Measurements from ENCODE around the gene CCR5. TPM values are rescaled to one million over a fixed set of nuclear protein-coding genes. Genes with fewer than 3 reads are reported as not detected.
"Not testable (repeated sequence)": the region's sequence is repeated elsewhere in the genome, so short reads cannot be mapped to it uniquely, and the experiment has no call there.

CCR5 gene
- 2.2 TPM for total RNA-seq (ENCODE audit: insufficient read depth, low replicate concordance)

DNA sequence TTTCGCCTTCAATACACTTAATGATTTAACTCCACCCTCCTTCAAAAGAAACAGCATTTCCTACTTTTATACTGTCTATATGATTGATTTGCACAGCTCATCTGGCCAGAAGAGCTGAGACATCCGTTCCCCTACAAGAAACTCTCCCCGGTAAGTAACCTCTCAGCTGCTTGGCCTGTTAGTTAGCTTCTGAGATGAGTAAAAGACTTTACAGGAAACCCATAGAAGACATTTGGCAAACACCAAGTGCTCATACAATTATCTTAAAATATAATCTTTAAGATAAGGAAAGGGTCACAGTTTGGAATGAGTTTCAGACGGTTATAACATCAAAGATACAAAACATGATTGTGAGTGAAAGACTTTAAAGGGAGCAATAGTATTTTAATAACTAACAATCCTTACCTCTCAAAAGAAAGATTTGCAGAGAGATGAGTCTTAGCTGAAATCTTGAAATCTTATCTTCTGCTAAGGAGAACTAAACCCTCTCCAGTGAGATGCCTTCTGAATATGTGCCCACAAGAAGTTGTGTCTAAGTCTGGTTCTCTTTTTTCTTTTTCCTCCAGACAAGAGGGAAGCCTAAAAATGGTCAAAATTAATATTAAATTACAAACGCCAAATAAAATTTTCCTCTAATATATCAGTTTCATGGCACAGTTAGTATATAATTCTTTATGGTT lies at the start of gene CCR5:
Gene CCR5 (plus strand): TSS at position 108 of the 680 bp plus-strand sequence. CDS start 1,957 bp downstream, outside the sequence.
- DNase-seq (ENCODE audit: low spot score), result peak; percentile 82

DNA sequence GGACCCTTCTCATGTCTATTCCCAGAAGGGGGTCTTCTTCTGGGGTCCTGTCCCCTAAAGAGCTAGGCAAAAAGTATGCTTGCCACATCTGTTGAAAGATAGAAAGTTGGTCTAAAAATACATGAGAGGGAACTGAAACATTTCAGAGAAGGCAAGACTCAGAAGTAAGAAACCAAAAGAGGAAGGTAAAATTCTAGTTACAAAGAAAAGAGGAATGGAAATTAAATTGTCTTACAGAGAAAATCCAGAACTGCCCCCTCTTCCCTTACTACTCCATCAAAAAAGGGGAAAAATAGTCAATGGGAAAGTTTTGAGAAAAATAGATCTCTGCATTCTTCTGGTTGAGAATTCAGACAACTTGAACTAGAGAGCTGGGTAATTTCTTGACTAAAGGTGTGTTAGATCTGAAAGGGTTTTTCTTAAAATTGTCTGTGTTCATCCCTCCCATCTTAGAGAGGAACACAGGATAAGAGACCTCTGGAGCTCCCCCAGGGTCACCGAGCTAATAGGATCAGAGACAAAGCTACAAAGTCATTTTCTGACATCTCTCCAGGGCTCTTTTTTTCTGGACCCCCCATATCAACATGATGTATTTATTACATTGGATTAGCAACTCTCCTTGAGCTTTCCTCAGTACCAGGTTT lies 49.2 kb upstream of the CCR5 start:
- peak; percentile 13 for DNase-seq (ENCODE audit: low spot score)

GRCh38 chr3:46324036-46324435 lies 46.7 kb upstream of the CCR5 start:
- DNase-seq (ENCODE audit: low spot score), result no peak

DNA sequence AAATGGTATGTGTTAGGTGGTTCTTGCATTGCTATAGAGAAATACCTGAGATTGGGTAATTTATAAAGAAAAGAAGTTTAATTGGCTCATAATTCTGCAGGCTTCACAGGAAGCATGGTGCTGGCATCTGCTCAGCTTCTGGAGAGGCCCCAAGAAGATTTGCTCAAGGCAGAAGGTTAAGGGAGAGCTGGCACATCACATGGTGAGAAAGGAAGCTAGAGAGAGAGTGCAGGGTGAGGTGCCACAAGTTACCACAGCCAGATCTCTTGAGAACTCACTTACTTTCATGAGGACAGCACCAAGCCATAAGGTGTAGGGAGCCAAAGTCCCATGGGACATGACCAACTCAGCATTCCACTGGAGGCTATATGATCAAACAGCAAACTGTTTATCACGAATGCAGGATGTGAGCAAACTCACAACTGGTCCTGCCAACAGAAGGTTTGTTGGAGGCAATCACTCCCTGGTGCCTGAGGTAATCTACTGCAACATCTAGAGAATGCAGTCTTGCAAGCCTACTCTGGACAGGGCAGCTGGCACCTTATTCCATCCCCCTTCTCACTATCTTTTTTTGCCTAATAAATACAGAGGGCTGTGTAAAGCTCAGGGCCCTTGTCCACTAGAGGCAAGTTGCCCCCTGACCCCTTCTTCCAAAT lies 45.0 kb upstream of the CCR5 start:
- no peak for DNase-seq (ENCODE audit: low spot score)

GRCh38 chr3:46330676-46331075 lies 40.1 kb upstream of the CCR5 start:
- not testable (repeated sequence) for DNase-seq (ENCODE audit: low spot score)

DNA sequence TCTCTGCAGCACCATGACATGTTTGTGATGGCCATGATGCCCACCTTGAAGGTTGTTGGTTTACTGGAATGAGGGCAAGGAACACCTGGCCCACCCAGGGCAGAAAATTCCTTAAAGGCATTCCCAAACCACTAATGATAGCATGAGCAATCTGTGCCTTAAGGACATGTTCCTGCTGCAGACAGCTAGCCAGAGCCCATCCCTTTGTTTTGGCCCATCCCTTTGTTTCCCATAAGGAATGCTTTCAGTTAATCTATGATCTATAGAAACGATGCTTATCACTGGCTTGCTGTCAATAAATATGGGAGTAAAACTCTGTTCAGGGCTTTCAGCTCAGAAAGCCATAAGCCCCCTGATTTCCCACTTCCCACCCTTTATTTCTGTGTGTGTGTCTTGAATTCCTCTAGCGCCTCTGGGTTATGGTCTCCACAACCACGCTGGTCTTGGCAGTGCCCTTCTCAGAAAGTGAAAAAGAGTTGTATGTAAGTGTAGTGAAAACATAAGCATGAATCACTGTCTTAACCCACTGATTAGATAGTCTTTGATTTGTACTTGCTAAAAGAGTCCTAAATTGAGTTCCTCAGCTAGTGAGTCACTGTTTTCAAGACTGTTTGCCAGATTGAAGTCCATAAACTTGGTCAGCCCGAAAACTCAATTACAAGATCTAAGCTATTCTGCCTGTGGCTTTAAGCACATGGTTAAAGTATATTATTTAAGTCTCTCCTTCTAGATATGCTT lies 35.8 kb upstream of the CCR5 start:
- peak; percentile 7 for DNase-seq (ENCODE audit: low spot score)

GRCh38 chr3:46335541-46335940 lies 35.2 kb upstream of the CCR5 start:
- no peak for DNase-seq (ENCODE audit: low spot score)

DNA sequence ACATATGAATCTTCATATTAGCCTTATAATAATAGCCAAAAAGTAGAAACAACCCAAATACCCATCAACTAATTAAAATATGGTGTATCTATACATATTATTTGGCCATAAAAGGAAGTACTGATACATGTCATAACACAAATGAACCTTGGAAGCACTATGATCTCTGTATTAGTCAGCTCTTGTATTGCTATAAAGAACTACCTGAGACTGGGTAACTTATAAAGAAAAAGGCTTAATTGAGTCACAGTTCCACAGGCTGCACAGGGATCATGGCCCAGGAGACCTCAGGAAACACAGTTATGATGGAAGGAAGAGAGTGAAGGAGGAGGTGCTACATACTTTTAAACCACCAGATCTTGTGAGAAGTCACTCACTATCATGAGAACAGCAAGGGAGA lies 32.8 kb upstream of the CCR5 start:
- DNase-seq (ENCODE audit: low spot score), result no peak

- DNase-seq (ENCODE audit: low spot score), result no peak
Observed at GRCh38 chr3:46338840-46339239, 31.9 kb upstream of the CCR5 start.

DNA sequence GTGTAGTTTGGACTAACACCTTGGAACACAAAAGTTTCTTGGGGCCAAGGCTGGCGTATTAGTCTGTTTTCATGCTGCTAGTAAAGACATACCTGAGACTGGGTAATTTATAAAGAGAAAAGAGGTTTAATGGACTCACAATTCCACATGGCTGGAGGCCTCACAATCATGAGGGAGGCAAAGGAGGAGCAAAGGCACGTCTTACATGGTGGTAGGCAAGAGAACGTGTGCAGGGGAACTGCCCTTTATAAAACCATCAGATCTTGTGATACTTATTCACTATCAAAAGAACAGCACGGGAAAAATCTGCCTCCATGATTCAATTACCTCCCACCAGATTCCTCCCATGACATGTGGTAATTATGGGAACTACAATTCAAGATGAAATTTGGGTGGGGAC lies 26.3 kb upstream of the CCR5 start:
- no peak for DNase-seq (ENCODE audit: low spot score)

- no peak for DNase-seq (ENCODE audit: low spot score)
Observed at GRCh38 chr3:46348823-46349482, 21.8 kb upstream of the CCR5 start.

DNA sequence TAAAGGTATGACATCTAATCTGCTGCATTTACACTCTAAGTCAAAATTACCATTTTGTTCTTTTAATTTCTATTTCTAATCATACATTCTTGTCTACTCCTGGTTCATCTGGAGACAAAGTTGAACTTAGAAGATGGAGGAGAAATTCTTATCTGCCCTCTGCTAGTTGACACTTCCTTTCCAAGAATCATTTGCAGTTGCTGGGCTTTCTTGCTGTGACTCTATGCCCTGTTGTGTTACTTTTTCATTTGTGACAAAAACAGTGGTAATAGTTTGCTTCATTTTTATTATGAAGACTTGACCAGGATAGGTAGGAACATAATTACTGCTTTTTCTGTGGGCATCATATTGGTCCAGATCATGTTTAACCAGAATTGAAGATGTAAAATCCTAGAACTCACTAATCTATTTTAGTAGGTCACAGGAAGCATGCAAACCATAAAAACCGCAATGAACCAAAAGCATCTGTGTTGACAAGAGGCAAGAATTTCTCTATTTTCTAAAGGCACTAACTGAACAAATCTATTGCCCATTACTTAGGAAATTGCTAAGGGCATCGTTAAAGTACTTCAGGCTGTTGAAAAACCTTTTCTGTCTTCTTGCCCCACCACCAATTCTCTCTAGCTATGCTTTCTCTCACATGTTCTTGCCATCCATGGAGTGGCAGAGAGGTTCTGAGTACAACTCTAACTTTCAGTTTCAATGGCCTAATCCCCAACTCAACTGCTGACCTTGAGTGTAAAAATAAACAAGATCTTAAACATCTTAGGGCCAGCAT lies 21.1 kb upstream of the CCR5 start:
- DNase-seq (ENCODE audit: low spot score), result no peak

- no peak for DNase-seq (ENCODE audit: low spot score)
Observed at GRCh38 chr3:46350262-46350565, 20.5 kb upstream of the CCR5 start.

GRCh38 chr3:46351646-46352045 lies 19.1 kb upstream of the CCR5 start:
- DNase-seq (ENCODE audit: low spot score), result no peak

- no peak for DNase-seq (ENCODE audit: low spot score)
Observed at GRCh38 chr3:46353090-46353489, 17.7 kb upstream of the CCR5 start.

- DNase-seq (ENCODE audit: low spot score), result peak; percentile 27
Observed at GRCh38 chr3:46353647-46354410, 16.9 kb upstream of the CCR5 start, which contains the start of gene CCR2. Gene CCR2, plus strand, starts transcription at chr3:46354111. Its CDS starts 3,417 bp downstream, at chr3:46357528.

GRCh38 chr3:46354478-46354877 lies 16.3 kb upstream of the CCR5 start:
- no peak for DNase-seq (ENCODE audit: low spot score)

- no peak for DNase-seq (ENCODE audit: low spot score)
Observed at GRCh38 chr3:46354984-46355383, 15.8 kb upstream of the CCR5 start.

- DNase-seq (ENCODE audit: low spot score), result no peak
Observed at GRCh38 chr3:46356276-46356675, 14.5 kb upstream of the CCR5 start.

- no peak for DNase-seq (ENCODE audit: low spot score)
Observed at GRCh38 chr3:46356909-46357308, 13.8 kb upstream of the CCR5 start.
